MM.1S (cell line): Measurements from ENCODE around the gene TMCO4.

Source experiments
- CTCF ChIP-seq: fragments of 300-600 bp; sonication (generic); IDR thresholded peaks from 2 replicates; pipeline ENCODE4 v1.5.1; 2016; ENCODE audit warnings: antibody characterized with exemption, low read length, mixed read lengths
- EZH2 ChIP-seq: fragments of 300-600 bp; sonication (generic); optimal IDR thresholded peaks from 2 replicates; pipeline ENCODE3; 2017; ENCODE audit warnings: low read depth, mild to moderate bottlenecking, antibody characterized with exemption, low read length, mixed read lengths

GRCh38 chr1:19657511-19657910 lies 142.2 kb downstream of the TMCO4 start:
- TF ChIP-seq CTCF (no peak), EZH2 (no peak)
